GM21367 (cell line): ENCODE data around the gene CADM1.
A peak's percentile ranks its signal among the peaks of the same experiment; 100 is the strongest.

ENCODE experiments used
- ATAC-seq: cut with Tn5 transposase; IDR thresholded peaks from one replicate; pipeline ENCODE4 v1.9.1; 2021; ENCODE audit not compliant: unreplicated experiment

Gene CADM1

DNA sequence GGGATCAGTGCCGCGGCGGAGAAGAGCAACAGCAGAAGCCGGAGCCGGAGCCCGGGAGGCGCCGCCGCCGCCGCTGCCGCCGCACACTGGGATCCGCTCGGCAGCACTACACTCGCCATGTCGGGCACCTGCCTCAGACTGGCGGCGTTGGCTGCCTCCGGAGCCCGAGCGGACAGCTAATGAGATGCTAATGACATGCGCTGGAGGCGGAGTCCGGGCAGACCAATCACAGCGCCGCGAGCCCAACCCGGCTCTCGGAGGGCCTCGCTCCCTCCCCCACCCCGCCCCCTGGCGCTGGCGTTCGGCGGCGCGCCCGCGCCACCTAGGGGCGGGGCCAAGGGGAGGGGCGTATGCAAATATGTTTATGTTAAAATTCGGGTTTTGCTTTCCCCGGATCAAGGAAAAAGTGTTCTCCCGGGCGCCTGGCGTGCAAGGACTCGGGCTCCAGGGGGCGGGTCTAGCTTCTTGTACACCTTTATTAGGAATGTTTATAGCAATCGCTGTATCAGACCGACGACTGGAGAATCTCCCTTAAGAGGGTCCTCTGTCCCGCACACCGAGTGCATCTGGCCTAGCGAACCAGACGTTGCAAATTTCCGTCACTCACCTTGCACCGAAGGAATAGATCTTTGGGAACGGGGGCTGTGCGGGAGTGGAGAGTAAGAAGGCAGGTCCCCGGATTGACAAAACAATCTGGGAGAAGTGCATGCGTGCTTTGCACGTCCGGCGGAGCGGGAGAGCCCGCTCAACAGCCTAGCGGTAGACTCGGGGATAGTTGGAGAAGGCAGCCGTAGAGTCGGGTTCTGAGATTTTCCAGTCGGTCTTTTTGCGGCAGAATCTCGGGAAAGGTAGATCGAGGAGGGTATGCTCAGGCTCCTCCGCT, at the start of gene CADM1:
TSS of gene CADM1 (minus strand) at position 140 of the 883 bp plus-strand sequence.
- ATAC-seq: peak; percentile 63

DNA sequence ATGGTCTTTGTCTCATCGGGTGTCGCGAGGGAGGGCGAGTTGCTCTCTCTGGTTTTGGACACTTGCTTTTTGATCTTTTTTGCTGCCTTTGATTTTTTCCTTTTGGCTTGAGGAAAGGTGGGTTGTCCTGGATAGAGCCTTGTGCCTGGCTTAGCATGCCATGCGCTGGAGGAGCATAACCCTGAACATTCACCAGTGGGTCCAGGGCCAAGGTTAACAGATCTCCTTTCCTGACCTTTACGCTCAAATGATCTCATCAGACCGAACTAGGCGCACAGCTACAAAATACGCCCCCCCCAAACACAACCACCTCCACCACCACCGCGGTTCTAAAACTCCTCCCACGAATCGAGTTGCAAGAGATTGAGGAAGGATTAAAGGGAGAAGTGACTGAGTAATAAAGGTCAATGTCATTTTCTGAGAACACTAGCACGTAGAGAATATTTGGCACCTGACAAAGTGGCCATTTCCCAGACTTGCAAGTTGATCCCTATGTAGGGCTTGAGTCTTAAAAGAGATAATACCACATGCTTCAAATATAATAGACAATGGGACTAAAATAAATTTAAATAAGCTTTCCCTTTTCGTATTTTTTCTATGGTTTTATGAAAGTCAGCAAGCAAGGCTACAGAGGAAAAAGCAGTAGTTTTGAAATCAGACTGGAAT, 48.7 kb upstream of the CADM1 start:
- ATAC-seq: no peak

DNA sequence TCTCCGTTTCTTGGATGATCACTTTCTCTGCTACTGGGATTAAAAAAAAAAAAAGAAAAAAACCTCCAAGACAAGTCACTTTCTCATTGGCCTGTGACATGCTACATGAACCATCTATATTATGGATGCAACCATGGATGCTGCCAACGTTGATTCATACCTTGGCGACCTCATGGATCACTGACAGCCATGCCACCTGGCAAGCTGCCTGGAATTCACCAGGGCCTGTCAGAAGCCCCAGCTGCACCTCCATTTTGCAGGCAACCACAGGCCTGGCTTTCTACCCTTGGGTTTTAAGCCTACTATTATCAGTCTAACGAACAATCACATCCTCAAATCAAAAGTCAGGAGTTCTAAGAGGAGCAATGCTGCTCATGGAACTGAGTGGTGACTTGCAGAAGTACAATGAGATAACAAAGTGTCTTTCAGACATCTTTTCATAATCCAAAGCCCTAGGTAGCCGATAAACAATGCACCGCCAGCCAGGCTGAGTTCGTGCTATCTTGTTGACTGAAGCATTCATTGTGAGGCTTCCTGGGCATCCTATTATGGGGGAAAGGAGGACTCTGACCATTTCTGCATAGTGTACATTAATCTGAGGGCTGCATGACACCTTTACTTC, 48.0 kb upstream of the CADM1 start:
- ATAC-seq: no peak

DNA sequence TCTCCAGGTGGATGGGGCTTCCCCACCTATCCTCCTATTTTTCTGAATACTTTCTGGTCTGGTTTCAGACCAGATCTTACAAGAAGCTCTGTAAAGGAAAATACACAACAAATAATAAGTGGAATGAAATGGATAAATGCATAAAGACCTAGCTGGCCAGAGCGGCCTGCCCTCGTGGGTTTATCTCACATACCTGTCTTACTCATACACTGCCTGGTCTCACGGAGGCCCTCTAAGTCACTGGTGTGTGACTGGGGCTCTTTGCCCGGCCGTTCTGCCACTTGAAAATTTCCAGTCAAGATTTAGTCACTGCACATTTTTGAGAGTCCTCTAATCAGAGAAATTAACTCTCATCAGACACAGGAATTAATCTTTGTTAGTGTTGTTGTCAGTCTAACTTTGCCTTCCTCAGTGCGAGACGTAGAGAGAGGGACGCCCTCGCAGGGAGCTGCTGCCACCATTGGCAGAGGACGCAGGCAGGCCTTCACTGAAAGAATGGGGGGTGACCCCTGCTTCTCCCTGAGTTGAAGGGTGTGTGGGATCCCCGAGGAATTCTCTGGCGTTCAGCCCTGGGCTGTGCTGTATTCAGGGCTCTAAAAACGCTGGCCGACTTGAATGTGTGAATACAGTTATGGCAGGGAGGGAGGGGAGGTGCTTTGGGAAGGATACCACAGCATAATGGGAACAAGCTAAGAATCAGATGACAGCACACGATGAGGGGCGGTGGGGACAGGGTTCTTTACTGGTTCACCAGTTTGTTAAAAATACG, 46.3 kb upstream of the CADM1 start:
- ATAC-seq: no peak

DNA sequence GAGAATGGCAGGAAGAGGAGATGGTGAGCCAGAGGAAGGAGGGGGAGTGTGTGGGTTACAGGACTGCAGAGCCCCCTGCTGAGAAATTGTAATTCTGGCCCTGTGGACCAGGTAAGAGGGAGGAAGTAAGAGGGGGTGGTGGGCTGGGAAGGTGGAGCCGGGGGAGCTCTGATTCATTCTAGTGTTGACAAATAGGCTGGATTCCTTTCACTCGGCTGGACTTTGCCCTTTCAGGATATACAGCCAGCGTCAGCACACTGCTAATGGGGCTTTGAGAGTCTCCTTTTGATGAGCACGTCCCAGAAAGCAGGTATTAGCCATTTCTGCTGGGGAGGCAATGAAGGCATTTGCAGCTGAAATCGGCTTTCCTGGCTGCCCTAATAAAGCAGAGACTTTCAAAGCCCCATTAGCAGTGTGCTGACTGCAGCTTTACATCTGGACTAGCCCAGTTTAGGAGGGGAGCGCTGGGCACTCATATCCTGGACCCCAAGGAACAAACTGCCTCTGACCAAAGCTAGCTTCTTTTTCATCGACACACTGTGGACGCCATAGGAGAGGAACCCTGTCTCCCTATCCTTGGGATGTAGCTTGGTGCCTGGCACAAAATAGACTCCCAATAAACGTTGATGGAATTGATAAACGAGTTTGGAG, 44.8 kb upstream of the CADM1 start:
- no peak for ATAC-seq

DNA sequence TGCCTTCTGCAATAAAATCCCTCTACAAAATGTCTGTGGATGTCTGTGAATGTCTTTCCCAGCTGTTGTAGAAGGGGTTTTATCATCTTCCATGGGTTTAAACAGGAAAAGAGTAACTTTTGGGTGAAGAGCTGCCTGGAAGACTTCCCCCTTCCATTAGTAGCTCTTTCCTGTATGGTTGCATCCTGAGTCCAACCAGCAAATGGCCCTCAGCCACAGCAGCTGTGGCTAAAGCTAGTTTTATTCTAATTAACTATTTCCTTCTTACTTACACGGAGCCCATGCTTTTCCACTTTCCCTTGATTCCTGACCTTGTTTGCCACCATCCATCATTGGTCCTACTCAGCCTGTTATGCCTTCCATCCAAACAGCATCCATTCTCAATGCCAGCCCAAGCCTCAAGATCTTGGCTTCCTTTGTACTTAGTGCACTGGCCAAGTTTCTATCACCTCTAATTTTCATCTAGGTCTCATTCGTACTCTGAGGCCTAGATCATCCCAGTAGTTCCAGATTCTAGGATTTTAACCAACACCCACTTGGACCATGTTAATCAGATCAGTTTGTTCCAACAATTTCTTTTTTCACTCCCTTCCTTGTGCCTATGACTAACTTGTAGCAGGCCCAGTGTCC, 41.5 kb upstream of the CADM1 start:
- no peak for ATAC-seq

DNA sequence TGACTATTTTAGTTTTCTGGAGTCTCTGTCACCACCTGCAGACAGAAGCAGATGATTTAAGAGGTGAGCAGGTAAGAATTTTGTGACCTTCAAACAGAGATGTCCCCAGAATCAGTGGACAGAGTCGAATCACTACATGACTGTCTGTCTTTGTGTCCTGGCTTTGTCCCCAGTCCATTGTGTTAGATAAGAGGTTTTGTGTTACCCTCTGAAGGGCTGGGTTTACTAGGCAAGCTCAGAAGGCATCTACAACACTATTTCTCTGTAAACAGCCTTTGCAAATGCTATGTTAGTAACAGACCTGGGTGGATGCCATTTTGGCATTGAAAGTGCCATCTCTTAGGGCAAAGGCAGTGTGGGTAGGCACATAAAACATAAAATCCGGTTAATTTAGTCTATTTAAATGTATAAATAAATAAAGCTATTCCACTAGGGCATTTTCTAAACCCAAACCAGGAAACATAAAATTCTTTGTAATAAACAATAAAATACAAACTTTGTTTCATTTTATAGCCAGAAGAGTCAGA, 40.3 kb upstream of the CADM1 start:
- ATAC-seq: no peak

DNA sequence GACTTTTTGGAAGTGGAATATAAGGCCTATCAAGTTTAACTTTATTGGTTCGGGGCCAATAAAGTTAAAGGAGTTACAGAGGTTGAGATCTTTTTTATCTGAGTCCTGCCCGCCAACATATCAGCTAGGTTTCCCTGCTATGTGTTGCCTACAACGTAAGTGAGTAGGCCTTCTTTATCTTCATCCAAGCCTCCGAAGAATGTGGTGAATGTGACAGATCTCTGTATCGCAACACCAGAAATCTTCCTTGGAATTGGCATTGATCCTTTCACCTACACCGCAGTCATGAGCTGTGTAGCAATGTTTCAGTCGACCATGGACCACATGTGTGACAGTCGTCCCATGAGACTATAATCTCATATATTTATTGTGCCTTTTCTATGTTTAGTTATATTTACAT, 37.3 kb upstream of the CADM1 start:
- ATAC-seq: no peak

DNA sequence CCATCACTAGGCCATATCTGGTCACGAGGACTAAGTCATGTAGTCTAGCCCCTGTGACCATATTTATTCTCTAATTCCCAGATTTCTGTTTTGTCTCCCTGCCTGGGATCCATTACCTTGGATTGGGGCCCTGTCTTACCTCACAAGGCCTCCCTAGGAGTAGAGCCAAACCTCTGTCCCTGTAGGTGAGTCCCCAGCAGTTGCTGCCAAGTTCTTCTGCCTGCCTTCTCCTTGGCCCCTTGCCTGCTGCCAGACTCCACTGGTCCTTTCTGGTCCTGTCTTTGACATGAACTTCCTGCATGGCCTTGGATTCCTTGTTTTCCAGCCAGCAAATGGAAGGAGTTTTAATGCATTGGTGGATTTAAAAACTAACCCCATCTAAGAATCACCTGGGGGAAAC, 35.6 kb upstream of the CADM1 start:
- ATAC-seq: no peak

DNA sequence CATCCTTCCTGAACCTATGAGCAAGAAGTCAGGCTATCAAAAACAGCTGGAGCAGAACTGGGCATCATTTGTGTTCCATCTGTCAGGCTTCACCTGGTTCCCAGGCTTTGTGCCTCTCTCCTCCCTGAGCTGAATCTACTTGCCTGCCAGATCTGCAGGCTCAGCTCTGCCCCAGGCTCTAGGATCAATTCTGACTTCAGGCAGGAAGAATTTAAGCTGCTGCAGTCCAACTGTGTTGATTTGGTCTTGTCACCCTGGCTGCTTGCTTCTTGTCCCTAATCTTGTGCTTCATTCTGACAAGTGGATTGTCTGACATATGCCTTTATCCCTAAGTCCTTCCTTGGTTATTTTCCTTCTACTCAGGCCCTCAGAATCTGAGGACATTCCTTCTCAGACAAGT, 31.6 kb upstream of the CADM1 start:
- no peak for ATAC-seq

DNA sequence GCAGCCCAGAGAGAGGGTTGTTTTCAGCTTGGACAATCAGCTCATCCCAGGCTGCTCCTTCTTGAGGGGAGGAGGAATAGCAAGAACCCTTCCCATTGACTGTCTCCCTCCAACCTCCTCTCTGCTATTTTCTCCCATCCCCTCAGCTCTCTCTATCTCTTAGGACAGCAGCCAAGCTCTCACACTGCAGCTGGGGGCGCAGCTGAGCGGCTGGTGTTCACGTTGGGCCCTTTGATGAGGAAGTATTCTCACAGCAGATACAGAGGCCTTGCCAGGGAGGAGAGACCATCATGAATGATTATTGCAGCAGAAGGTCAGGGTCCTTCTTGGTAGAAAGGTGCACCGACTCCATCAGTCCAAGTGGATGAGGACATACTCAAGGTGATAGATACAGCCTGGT, 26.5 kb upstream of the CADM1 start:
- no peak for ATAC-seq

DNA sequence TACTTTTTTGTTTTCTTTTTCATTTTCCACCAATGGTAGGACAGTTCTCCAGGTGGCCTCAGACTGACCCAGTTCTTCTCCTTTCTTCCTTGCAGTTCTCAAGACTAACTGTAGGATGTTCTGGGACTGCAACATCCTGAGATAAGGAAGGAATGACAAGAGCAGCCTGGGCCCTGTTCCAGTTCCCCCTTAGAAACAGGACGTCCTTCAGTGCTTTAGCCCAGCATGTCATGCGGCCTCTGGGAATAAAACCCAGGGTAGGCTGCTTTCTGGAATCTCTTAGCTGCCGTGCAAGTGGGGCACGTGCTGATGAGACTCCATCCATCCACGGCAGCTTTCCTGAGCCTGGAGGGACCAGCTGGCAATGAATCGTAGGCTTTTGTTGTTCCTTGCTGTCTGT, 24.0 kb upstream of the CADM1 start:
- ATAC-seq: no peak

DNA sequence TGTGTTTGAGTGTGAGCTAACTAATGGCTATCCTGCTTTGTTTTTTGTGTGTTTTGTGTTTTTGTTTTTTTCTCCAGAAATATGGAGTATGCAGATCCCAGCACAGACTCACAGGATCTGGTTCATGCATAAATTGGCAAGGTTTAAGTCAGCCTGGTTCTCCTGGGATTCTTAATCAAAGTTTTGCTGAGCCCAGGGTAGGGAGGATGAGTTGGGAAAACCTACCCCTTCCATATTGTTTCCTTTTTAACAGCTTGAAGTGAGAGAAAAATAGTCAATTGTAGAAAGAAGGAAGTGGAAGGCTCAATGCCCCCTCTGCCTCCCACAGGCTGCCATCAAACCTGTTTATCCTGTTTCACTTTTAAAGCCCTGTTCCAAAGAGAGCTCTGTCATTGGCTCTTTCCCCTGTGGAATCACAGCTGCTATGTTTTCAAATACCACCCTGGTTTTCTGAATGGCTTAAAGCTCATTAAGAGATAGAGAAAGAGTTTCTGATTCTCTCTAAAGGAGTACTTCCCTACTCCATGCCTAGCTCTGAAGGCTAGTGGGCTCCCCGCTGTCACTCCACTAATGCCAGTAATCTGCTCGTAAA, 23.4 kb upstream of the CADM1 start:
- no peak for ATAC-seq

DNA sequence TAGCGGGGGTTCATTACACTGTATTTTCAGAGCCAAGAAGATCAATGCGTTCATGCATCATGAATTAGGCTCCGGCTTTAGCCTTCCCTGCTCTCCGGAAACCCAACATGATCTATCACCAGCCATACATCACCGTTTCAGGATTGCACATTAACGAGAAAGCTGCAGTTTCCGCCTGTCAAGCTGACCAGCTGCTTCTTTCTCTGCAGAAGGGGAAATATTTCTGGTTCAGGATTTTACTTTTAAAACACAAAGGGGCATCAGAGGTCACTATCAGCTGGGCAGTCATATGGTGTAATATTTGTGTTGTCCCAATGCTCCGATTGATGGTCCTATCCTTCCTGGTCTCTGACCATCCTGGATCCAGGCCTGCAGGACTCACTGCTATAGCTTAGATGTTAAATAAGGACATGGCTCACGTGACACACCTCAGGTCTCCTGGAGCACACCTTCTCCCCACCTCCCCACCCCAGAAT, 21.4 kb upstream of the CADM1 start:
- no peak for ATAC-seq

DNA sequence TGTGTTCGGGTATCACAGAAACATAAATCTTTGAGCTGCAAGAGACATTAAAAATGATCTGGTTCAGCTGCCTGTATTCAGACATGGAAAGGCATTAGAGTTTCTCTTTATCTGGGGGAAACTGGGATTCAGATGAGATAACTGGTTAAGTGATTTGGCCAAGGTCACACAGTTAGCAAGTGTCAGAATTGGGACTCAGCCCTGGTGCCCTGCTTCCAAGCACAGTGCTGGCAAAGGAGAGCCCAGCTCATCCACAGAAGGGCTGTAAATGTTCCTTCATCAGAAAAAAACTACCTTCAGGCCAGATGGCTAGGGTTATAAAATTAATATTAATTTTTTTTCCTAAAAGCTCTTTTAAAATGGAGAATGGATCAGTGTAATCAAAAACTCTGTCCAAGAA, 20.4 kb upstream of the CADM1 start:
- ATAC-seq: no peak

DNA sequence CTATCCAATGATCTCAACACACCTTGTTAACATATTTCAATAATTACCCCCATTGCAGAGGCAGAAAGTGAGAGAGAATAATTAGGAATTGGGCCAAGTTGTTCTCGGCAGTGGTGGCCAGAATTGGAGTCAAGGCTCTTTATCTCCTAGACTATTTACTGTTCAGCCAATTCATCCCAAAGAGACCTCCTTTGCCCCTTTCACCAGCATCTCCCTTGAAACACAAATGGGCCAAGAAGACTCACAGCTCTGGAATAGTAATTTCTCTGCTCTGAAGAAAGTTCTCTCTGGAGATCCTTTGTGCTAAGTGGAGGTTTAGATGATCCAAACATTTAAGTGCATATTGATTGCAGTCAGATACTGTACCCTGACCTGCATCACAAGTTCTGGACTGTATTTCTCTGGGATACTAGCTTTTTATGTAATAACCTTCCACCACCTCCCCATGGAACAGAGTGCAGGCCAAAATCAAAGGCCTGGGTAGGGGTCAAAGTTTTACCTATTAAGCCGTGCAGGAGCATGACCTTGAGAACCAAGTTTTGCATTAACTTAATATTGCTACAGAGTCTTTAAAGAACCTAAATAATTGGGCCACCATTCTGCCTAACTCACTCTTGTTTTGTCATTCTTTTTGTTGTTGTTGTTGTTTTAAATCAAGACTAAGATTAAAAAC, 19.6 kb upstream of the CADM1 start:
- no peak for ATAC-seq

DNA sequence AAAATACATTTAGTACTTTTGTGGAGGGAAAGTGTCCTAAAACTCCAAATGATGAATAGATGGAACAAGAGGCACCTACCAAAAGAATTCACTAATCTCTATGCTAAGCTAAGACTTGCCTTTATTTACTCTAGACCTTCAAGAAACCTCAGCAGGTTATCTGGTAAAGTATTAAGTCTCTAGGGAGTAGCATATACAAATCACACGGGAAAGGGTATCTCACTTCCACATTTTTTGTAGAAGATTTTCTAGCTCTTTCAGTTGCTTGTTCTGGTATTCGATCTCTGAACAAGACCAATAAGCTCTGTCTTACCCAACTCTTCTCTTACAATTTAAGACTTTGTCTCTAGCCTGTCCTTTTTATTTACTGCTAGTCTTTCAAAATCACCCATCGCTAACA, 18.1 kb upstream of the CADM1 start:
- ATAC-seq: peak; percentile 68

DNA sequence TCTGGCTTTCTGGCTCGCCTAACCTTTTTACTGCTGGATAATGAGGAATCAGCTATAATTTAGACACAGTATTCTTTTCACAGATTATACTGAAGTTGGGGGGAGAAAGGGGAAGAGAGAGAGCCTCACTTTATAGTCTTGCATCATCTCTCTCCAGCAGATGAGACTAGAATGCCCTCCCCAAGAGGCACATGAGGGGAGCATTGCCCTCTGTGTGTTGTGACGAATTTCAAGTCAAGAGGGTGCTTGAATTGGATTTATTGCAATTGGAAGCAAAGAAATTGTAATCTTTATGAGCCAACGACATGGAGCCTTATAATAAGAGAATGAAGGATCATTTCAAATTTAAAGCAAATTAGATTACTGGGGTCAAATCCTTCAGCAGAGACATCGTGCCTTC, 17.6 kb upstream of the CADM1 start:
- ATAC-seq: no peak

DNA sequence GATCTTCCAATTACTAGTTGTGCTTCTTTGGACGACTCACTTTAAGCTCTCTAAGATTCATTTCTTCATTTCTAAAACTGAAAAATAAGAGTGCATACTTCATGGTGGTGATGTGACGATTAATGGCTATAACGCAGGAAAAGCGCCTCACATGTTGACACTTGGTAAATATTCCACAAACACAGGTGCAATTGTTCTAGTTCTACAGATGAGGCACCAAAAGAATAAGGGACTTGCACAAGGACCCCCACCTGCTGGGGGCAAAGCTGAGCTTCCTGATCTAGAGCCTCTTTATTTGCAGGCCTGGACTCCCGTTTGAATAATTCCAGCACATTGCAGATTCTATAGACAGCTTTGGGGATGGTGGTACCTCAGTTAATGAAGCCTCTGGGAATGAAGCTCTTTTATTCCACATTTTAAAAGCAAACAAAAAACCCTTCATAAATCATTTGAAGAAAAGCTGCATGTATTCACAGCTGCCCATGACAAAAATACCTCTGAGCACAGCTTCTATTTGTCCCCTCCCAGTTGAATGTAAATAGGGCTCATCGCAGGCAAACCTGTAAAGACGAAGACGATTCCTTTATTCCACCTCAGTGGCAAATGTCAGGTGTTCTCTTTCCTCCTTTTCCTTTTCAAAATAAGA, 14.9 kb upstream of the CADM1 start:
- ATAC-seq: no peak
